Ammon's horn (tissue), 1 donor: ENCODE measurements around the gene ASIC1.
"Not testable (repeated sequence)": the region's sequence is repeated elsewhere in the genome, so short reads cannot be mapped to it uniquely, and the experiment has no call there.

Experiments
- DNase-seq: peaks from one replicate; pipeline ENCODE4 v3.0.0-alpha.2; 2016; ENCODE audit warnings: low spot score

The ASIC1 gene

DNA sequence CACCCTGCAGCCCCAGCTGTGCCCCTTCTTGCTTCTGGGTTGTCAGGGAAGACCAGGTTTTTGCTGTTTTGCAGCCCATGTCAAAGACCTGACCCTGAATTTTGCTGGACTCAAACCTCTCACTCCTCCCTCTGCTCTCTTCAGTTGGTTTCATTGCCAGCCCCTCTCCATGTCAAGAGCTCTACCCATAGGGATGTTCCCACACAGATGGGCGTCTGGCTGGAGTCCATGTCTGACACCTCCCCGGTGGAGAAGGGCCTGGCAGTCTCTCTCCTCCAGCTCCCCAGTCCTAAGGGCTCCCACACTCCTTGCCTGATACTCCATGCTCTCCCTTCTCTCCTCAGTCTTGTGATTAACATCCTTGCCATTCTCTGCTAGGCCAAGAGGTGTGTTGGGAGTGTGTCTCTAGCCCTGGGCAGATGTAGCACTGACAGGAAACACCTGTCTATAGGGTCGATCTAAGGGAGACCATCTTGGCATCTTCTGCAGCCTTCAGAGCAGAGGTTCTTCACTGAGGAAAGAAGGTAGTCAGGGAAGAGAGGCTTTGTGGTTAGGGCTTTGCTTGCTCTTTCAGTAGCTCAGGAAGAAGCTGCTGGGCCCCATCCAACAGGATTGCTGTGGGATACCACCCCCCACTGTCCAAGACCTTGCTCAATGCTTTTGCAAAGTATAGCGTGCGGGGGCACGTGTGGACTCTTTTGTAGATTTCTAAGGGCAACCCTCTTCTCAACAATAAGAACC, 4.7 kb downstream of the ASIC1 start:
- DNase-seq = no peak

DNA sequence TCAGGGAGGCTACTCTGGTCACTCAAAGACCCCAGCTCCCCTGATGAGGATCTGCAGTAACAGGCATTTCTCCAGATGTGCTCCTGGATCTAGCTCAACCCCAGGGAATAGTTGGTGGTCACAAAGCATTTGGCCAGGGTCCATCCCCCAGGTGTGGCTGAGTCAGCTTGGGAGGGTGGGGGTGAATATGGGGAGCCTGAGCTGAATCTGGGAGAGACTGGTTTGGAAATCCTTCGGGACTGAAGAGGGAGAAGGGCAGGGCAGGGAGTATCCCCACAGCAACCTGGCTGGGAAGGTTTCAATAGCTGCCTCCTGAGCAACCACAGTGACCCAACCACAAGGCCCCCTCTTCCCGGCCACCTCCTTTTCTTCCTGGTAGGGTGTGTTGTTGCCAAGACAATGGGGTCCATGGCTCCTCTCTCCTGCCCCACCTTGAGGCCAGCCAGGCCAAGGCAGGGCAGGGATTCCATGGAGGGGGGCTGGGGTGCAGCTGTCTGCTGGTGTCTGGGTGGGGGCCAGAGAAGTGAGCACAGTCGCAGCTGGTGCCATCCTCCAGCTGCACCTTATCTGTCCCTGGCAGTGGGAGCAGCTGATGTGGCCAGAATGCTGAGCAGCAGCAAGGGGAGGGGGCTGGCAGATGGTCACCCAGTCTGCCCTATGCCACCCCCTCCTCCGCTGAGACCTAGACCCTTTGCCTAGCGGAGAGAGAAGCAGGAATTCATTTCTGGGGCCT, 5.5 kb downstream of the ASIC1 start:
- DNase-seq = peak; percentile 75

DNA sequence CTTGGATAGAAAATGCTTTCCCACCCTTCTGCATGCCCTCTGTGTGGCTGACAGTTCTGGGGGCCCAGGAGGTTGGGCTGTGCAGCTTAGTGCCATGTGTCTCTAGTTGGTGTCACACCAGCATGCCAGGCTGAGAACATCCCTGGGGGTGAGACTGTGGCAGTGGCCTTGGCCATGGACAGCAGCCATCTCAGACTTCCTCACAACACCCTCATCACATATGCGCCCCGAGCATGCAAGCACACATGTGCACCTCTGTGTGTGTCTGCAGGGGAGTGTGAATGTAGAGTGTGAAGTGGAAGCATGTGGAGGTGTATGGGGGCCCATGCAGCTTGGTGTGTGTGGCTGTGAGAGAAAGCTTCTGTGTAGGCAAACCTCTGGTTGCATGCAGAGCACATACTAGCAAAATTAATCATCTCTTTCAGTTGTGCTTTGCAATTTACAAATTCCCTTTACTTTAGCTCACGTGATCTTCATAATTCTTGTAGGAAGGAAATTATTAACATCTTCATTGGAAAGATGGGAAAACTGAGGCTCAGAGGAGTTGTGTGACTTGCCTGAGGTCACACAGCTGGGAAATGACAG, 8.4 kb downstream of the ASIC1 start:
- no peak for DNase-seq

DNA sequence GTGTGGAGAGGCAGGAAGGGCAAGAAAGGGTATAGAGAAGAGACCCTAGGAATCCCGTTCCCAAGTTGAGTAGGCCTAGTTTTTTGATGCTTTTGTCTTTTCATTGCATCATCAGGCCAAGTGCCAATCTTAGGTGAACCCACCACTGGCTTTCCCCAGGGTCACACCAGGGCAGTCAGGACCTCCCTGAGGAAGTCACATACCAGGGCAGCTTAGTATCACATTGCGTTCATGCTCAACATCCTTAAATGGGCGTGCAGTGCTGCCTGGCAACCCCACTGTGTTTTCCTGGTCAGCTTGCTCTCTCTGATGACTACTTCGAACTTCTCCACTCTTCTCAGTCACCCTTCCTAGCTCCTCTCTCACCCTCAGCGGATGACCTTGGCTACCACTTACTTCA, 9.0 kb downstream of the ASIC1 start:
- DNase-seq = no peak

DNA sequence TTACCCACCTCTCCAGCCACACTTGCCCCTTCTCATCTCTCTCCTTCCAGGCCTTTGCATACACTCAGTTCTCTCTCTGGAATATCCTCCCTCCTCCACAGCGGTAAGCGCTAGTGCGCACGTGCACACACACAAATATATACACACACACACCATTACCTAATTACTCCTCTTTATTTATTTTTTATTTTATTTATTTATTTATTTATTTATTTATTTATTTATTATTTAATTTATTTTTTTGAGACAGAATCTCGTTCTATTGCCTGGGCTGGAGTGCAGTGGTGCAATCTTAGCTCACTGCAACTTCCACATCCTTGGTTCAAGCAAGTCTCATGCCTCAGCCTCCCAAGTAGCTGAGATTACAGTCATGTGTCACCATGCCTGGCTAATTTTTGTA, 11.7 kb downstream of the ASIC1 start:
- no peak for DNase-seq

DNA sequence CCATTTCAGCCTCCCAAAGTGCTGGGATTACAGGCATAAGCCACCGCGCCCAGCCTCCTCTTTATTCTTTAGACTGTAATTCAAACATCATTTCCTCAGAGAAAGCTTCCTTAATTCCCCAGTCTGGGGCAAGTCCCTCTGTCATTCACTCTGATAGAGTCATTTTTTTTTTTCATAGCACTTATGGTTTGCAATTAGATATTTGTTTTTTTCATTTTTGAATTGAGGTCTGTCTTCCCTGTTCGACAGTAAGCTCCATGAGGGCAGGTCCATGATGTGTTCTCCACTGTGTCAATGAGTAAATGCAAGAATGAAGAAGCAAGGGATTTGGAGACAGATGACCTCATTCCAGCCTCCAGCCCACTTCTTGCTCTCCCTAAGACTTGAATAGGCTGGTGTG, 12.1 kb downstream of the ASIC1 start:
- no peak for DNase-seq

DNA sequence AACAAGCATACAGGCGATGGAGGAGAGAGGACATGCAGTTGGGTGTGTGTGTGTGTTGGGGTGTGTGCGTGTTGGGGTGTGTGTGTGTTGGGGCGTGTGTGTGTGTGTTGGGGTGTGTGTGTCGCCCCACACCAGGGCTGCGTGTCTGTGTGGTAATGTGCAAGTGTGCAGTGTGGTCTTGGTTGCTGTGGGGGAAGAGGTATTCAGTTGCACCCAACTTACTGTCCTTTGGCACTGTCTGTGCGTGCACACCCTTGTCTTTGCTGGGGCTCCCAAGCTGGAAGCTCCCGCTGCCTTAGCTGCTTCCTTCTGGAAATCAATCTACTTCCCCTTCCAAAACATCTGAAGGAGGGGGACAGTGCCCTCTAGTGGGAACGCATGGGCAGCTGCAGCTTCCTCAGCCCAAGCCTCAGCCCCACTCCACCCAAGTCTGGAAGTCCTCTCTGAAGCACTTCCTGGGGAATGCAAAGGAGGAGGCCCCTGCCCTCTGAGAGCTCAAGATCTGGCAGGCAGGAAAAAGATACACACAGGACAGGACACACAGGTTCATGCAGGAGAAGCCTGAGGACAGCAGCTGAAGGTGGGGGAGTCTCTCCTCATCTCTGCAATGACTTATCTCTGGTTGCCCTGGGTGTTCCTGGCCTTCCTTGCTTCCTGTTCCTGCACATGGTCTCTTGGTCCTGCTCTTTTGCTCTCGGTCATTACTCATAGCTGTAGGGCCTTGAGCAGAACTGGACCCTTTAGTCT, 13.1 kb downstream of the ASIC1 start:
- peak; percentile 91 for DNase-seq

DNA sequence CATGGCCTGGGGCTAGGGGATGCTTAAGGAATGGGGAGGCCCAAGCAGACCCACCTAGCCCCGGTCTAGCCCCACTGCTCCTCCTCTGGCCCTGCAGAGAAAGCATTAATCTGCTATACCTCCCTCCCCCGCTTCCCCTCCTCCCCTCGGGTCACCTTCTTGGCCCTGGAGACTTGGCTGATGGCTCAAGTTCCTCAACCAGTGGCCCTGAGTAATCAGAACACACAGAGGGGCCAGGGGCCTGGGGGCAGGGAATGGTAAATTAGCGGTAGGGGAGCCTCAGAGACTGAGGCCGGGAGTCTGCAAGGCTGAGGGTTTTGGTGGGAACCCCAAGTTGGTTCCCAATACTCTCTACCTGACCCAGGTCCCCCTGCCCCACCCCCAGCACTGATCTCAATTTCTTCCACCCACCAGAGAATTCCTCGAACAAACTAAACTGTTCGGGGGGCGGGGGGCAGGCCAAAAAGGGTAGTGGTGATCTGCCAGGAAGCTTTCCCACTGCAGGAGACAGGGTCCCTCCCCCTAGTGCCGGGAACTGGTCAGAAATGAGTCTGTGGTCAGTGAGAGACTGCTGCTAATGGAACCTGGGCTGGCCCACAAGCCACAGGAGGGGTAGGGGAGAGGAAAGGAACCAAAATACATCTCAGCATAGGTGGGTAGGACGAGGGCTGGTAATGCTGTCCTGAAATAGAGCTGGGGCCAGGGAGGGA, 15.0 kb downstream of the ASIC1 start:
- DNase-seq = no peak

DNA sequence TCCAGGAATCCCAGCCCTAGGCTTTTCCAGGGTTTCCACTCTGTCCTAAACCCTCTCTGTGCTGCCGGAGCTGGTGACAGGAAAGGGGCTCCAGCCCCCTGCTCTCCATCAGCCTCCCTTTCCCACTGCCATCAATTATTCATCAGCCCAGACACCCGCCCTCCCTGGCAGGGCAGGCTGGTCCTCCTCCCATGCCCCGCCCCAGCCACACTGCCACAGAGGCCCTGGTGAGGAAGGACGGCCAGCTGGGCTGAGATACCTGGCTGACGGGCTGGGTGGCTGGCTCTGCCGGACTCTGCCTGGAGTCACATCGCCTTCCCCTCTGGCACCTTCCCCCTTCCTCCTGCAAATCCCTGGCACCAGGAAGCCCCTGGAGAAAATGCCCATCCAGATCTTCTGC, 15.8 kb downstream of the ASIC1 start:
- DNase-seq = no peak

DNA sequence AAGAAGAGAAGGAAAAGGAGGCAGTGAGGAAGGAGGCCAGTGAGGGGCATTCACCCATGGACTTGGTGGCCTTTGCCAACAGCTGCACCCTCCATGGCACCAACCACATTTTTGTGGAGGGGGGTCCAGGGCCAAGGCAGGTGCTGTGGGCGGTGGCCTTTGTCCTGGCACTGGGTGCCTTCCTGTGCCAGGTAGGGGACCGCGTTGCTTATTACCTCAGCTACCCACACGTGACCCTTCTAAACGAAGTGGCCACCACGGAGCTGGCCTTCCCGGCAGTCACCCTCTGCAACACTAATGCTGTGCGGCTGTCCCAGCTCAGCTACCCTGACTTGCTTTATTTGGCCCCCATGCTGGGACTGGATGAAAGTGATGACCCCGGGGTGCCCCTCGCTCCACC, 16.3 kb downstream of the ASIC1 start:
- no peak for DNase-seq

DNA sequence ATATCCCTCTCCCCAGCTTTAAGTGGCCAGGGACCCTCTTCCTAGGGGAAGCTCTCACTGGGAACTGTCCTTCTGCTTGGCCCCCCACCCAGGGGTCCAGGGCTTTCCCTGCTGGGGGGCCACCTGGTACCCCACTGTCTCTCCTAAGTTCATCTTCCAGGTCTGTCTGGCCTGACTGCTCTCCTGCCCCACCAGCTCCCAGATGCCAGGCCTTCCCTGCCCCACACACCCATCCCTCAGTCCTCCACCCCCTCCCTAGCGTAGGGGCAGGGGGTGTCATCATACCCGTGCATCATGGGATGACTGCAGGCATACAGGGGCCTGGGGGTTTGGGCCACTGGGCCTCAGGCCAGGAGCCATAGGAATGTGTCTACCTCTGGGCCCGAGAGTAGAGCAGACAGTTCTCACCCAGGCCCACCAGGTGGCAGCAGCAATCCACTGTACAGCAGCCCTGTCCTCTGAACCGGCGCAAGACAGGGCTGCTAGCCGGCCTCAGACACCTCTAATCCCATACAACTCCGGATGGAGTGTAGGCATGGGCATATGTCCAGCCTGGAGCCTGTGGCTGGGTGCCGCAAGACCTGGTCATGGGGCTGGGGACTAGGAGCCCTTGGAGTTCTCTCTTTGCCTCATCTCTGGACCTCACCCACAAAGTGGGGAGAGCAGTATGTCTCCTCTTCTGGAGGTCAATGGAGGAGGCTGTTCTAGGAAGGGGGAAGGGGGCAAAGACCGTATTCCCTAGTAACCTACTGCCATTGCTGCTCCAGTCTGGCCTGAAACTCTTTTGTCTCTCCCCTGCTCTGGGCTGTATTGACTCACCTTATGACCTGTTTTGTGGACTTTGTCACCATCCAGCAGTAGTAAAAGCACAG, 17.8 kb downstream of the ASIC1 start:
- peak; percentile 91 for DNase-seq

DNA sequence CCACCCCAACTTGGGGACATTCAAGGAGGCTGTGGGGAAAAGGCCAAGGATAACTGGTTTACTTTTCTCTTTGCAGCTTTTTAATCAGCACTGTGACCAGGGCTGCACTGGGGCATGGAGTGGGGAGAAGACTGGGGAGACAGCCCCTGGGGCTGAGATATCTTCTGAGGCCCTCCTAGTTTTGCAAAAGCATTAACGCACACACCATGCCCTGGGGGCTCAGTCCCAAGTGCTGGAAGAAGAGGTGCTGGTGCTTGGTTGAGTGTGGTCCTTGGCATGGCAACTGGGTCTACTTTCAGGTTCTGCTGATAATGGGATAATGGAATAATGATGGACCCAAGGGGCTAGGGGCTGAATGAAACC, 18.4 kb downstream of the ASIC1 start:
- DNase-seq = no peak

DNA sequence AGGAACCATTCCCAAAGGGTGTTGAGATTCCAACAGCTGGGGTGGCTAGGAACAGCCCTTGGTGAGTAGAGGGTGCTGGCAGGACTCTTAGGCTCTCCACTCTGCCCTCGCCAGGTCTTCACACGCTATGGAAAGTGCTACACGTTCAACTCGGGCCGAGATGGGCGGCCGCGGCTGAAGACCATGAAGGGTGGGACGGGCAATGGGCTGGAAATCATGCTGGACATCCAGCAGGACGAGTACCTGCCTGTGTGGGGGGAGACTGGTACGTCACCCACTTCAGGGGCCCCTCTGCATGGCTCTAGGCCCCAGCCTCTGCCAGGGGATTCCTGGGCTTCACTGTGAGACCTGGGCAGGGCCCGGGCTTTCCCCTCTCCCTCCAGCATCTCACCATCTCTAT, 19.7 kb downstream of the ASIC1 start:
- DNase-seq = no peak

DNA sequence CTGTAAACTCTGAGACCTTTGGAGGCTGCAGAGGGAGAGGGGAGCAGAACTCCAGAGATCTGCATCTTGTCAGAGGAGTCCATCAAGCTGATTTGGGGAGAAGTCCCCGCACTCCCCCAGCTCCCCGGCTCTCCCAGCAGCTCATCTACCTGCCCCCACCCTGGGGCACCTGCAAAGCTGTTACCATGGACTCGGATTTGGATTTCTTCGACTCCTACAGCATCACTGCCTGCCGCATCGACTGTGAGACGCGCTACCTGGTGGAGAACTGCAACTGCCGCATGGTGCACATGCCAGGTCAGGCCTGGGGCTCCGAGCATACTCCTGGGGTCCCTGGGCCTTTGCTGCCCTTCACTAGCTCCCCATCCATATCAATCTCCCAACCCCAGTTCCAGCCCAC, 20.9 kb downstream of the ASIC1 start:
- no peak for DNase-seq

DNA sequence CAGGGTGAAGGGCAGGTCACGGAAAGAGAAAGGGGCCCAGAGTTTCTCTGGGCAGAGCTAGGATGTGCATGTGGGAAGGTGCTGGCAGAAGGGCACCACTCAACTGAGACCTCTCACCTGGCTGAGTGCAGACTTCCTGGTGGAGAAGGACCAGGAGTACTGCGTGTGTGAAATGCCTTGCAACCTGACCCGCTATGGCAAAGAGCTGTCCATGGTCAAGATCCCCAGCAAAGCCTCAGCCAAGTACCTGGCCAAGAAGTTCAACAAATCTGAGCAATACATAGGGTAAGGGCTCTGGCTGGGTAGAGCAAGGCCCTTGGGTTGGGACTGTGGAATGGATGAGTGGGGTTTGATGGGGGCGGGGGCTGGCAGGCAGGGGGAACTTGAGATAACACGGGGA, 22.4 kb downstream of the ASIC1 start:
- DNase-seq = no peak

DNA sequence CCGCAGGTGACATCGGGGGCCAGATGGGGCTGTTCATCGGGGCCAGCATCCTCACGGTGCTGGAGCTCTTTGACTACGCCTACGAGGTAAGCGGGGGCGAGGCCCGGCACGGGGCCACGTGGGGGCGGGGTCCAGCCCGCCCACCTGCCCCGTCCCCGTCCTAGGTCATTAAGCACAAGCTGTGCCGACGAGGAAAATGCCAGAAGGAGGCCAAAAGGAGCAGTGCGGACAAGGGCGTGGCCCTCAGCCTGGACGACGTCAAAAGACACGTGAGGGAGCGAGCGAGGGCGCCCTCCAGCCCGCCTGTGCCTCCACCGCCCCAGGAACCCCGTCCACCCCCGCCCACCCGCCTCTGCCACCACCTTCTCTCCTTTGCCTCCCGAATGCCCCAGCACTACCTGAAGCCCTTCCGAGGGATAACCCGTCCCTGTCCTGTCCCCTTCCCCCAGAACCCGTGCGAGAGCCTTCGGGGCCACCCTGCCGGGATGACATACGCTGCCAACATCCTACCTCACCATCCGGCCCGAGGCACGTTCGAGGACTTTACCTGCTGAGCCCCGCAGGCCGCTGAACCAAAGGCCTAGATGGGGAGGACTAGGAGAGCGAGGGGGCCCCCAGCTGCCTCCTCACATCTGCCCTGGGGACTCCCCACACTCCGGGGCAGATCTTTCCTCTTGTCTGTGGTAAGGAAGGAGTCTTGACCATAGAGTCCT, 23.9 kb downstream of the ASIC1 start:
- no peak for DNase-seq

DNA sequence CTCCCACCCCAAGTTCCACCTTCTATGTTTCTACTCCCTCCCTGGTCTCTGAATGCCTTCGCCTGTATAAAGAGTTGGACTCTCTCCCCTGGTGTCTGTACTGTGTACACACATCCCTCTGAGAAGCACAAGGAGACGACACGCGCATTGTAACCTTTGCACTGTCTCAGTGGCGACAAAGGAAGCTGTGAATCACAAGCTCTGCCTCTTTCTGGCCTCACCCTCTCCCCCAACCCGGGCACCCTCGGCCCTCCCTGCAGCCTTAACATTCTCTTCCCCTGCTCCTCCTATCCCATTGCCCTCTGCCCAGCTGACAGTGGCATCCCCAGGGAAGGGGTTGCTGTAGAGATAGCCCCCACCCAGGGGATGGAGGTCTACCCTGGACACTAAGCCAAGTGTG, 25.2 kb downstream of the ASIC1 start:
- no peak for DNase-seq

DNA sequence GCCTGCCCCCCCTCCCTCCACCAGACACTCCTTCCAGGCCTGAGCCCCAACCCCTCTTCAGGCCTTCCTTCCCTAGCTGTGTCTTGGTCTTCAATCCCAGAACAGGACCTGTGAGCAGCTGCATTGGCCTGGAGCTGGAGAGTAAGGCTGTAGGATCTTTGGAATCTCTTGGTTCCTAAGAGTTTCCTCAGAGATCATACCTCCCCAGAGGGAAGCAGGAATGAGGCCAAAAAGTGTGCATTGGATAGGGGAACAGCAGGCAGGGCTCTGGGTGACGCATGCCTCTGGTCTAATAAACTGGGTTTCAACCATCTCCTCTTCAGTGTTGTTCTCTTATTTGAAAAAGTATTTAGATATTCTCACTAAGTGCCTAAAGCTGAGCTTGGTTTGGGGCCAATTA, 25.9 kb downstream of the ASIC1 start:
- no peak for DNase-seq

DNA sequence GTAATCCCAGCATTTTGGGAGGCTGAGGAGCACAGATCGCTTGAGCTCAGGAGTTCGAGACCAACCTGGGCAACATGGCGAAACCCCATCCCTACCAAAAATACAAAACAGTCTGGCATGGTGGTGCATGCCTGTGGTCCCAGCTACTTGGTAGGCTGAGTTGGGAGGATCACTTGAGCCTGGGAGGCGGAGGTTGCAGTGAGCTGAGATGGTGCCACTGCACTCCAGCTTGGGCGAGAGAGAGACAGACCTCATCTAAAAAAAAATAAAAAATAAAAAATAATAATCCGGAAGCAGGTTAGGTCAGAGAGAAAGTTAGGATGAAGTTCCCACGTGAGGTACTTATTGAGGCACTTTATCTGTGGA, 27.0 kb downstream of the ASIC1 start:
- not testable (repeated sequence) for DNase-seq

DNA sequence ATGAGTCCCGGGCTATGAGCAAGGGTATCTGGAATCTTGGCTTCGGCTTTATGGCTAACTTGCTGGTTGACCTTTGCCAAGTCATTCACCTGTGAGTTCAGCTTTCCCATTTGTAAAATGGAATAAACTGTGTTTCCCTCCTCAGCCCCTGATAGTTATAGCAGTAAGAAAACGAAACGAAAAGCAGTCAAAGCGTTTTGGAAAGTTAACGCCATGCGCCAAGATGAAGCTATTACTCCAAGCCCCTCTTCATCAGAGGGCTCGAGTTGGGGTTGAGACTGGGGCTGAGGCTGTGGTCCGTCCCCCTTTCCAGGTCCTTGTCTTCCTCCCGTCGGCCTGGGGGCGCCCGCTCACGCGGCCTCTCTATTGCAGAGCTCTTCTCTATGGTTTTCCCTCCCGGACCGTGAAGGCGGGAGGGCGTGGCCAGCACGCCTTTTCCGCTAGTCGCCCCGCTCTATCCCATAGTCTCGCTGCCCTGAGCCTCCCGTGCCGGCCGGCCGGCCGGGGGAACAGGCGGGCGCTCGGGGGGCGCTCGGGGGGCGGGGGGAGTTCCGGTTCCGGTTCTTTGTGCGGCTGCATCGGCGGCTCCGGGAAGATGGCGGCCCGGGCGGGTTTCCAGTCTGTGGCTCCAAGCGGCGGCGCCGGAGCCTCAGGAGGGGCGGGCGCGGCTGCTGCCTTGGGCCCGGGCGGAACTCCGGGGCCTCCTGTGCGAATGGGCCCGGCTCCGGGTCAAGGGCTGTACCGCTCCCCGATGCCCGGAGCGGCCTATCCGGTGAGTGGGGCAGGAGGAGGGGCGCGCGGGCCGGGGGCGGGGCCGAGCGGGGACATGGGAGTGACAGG, 27.6 kb downstream of the ASIC1 start, which contains the start of gene SMARCD1:
SMARCD1 (plus strand) TSS at position 568 of the 840 bp plus-strand sequence; CDS start at position 596, 28 bp downstream.
- peak; percentile 96 for DNase-seq
